IPS DF 4.7 (cell line): ENCODE results near the gene SKAP1.

ENCODE experiments used
- DNase-seq: peaks from one replicate; pipeline ENCODE4 v3.0.0-alpha.2; 2013; ENCODE audit warnings: low spot score; ENCODE audit errors: extremely low read depth

Gene SKAP1

GRCh38 chr17:48113201-48113676, 316.8 kb downstream of the SKAP1 start:
- no peak for DNase-seq

- DNase-seq, result no peak
Measured at GRCh38 chr17:48111937-48112241, 318.1 kb downstream of the SKAP1 start.

- DNase-seq, result no peak
Measured at GRCh38 chr17:48110761-48111160, 319.3 kb downstream of the SKAP1 start.

- no peak for DNase-seq
Measured at GRCh38 chr17:48107137-48108055, 322.6 kb downstream of the SKAP1 start, which contains the start of gene SNX11. SNX11 (plus strand) TSS chr17:48107766; CDS start chr17:48112044, 4,278 bp downstream.

GRCh38 chr17:48106802-48107136, 323.2 kb downstream of the SKAP1 start:
- DNase-seq, result no peak

GRCh38 chr17:48104440-48104839, 325.6 kb downstream of the SKAP1 start:
- no peak for DNase-seq

- DNase-seq, result no peak
Measured at GRCh38 chr17:48102798-48103715, 327.0 kb downstream of the SKAP1 start.

- no peak for DNase-seq
Measured at GRCh38 chr17:48102043-48102750, 327.8 kb downstream of the SKAP1 start.

- peak; percentile 74 for DNase-seq
Measured at GRCh38 chr17:48101012-48101720, 328.8 kb downstream of the SKAP1 start, which contains the start of gene CBX1. CBX1 (minus strand) TSS chr17:48101478; CDS start chr17:48077004, 24,474 bp downstream.

GRCh38 chr17:48100591-48101011, 329.4 kb downstream of the SKAP1 start:
- DNase-seq, result no peak

- no peak for DNase-seq
Measured at GRCh38 chr17:48100160-48100559, 329.9 kb downstream of the SKAP1 start.

- DNase-seq, result no peak
Measured at GRCh38 chr17:48095611-48096010, 334.4 kb downstream of the SKAP1 start.

- no peak for DNase-seq
Measured at GRCh38 chr17:48093341-48094045, 336.5 kb downstream of the SKAP1 start.

GRCh38 chr17:48084932-48085331, 345.1 kb downstream of the SKAP1 start:
- DNase-seq, result no peak
